Endothelial cell of umbilical vein (primary cell): ENCODE results near the gene CNEP1R1. TPM values are rescaled to one million over a fixed set of nuclear protein-coding genes. Genes with fewer than 3 reads are reported as not detected.
"Not testable (repeated sequence)": the region's sequence is repeated elsewhere in the genome, so short reads cannot be mapped to it uniquely, and the experiment has no call there.

ENCODE experiments used
- BruUV-seq: library from RNA; stranded (reverse); fragments of 400-500 nt; replicated peaks from 2 replicates; lab custom pipeline; 2021; lab: Mats Ljungman, UMichigan
- CTCF ChIA-PET: fragments of 300-600, 350-600 bp; sonication (Branson Sonifier 250); formaldehyde crosslinking; loops from one replicate; lab custom pipeline; 2021; ENCODE audit warnings: antibody characterized with exemption, inconsistent platforms; lab: Charles Lee
- POLR2A ChIA-PET: fragments of 300-600, 350-600 bp; sonication (Branson Sonifier 250); formaldehyde crosslinking; loops from one replicate; lab custom pipeline; 2021; ENCODE audit warnings: antibody characterized with exemption, inconsistent platforms; lab: Charles Lee
- DNase-seq: peaks from one replicate; pipeline ENCODE4 v3.0.0-alpha.2; 2011; ENCODE audit warnings: low read depth, low spot score
- FAIRE-seq: peaks from 2 replicates; lab custom pipeline; 2011; peaks lifted over from hg19 to GRCh38; lab: Jason Lieb, UNC
- H2AFZ ChIP-seq: 2 replicates; pipeline ENCODE4 v1.6.0; 2012; ENCODE audit warnings: low read depth, low read length, control low read depth, inconsistent platforms
- H3K27ac ChIP-seq: 2 replicates; pipeline ENCODE4 v1.5.1; 2011; ENCODE audit warnings: low read depth, mild to moderate bottlenecking, control low read depth, low read length, moderate library complexity; ENCODE audit not compliant: insufficient read depth
- H3K27me3 ChIP-seq, 2 experiments: 2 replicates each; pipeline versions ENCODE4 v1.6.0 to v1.6.1; 2011; ENCODE audit warnings: low read length in 2 of 2, mixed read lengths in 1 of 2; ENCODE audit not compliant: control insufficient read depth in 2 of 2, insufficient read depth in 2 of 2
- H3K36me3 ChIP-seq, 2 experiments: 2 replicates in 1 of 2; 3 replicates in 1 of 2; pipeline ENCODE4 v1.5.1; 2011; ENCODE audit warnings: low read length in 2 of 2, mild to moderate bottlenecking in 1 of 2, moderate library complexity in 1 of 2; ENCODE audit not compliant: control insufficient read depth in 2 of 2, insufficient read depth in 2 of 2; ENCODE audit errors: extremely low read depth in 1 of 2
- H3K4me1 ChIP-seq: 3 replicates; pipeline ENCODE4 v1.5.1; 2011; ENCODE audit warnings: mild to moderate bottlenecking, low read length; ENCODE audit not compliant: control insufficient read depth, insufficient read depth; ENCODE audit errors: extremely low read depth
- H3K4me2 ChIP-seq: 2 replicates; pipeline ENCODE4 v1.6.1; 2011; ENCODE audit warnings: low read length, control low read depth, mixed read lengths; ENCODE audit not compliant: insufficient read depth
- H3K4me3 ChIP-seq, 3 experiments: fragments of 200-600 bp in 1 of 3; sonication (generic), shearing (Covaris generic) in 1 of 3; replicated peaks in 1 of 3; 2 replicates each; pipeline ENCODE4 v1.5.1; 2011 to 2016; ENCODE audit warnings: control low read depth in 3 of 3, low read length in 3 of 3, mild to moderate bottlenecking in 2 of 3, inconsistent platforms in 1 of 3, low read depth in 1 of 3, moderate library complexity in 1 of 3; ENCODE audit not compliant: insufficient read depth in 1 of 3
- H3K79me2 ChIP-seq: 2 replicates; pipeline ENCODE4 v1.6.0; 2012; ENCODE audit warnings: low read length, inconsistent platforms; ENCODE audit not compliant: control insufficient read depth, insufficient read depth
- H3K9ac ChIP-seq: replicated peaks from 2 replicates; pipeline ENCODE3; 2011; ENCODE audit warnings: low read length, control low read depth; ENCODE audit not compliant: insufficient read depth; ENCODE audit errors: extremely low read depth
- H3K9me1 ChIP-seq: replicated peaks from 3 replicates; pipeline ENCODE4 v1.6.0; 2011; ENCODE audit warnings: mild to moderate bottlenecking, low read length; ENCODE audit not compliant: control insufficient read depth, insufficient read depth; ENCODE audit errors: extremely low read depth
- H3K9me3 ChIP-seq: replicated peaks from 2 replicates; pipeline ENCODE4 v1.5.1; 2012; ENCODE audit warnings: low read length, inconsistent platforms; ENCODE audit not compliant: control insufficient read depth, insufficient read depth
- H4K20me1 ChIP-seq: replicated peaks from 2 replicates; pipeline ENCODE3; 2011; ENCODE audit warnings: mild to moderate bottlenecking, low read length; ENCODE audit not compliant: control insufficient read depth, insufficient read depth; ENCODE audit errors: extremely low read depth
- CTCF ChIP-seq, 2 donors: IDR thresholded peaks; 1 replicate in 1 of 2; 2 replicates in 1 of 2; pipeline ENCODE4 v1.5.1; 2011; ENCODE audit warnings: low read length in 2 of 2, mild to moderate bottlenecking in 2 of 2, moderate library complexity in 2 of 2, control low read depth in 1 of 2, inconsistent platforms in 1 of 2, low read depth in 1 of 2; ENCODE audit not compliant: insufficient read depth in 1 of 2; ENCODE audit errors: extremely low read depth in 1 of 2
- EZH2 ChIP-seq: IDR thresholded peaks from 2 replicates; pipeline ENCODE4 v1.6.1; 2012; ENCODE audit warnings: borderline replicate concordance, low read depth, mild to moderate bottlenecking, moderate library complexity, low read length, inconsistent platforms; ENCODE audit not compliant: severe bottlenecking
- FOS ChIP-seq: IDR thresholded peaks from 2 replicates; pipeline ENCODE4 v1.6.1; 2011; ENCODE audit warnings: mild to moderate bottlenecking, low read length, moderate library complexity, borderline replicate concordance; ENCODE audit not compliant: insufficient read depth
- GATA2 ChIP-seq: IDR thresholded peaks from 2 replicates; pipeline ENCODE4 v1.7.0; 2011; ENCODE audit warnings: low read depth, mild to moderate bottlenecking, moderate library complexity, mixed read lengths, low read length; ENCODE audit not compliant: insufficient read length, insufficient read depth
- JUN ChIP-seq: IDR thresholded peaks from 2 replicates; pipeline ENCODE4 v1.6.1; 2011; ENCODE audit warnings: borderline replicate concordance, low read depth; ENCODE audit not compliant: insufficient read length, insufficient read depth
- MAX ChIP-seq: IDR thresholded peaks from 2 replicates; pipeline ENCODE4 v1.6.1; 2011; ENCODE audit not compliant: insufficient read depth, insufficient read length
- MYC ChIP-seq: IDR thresholded peaks from one replicate; pipeline ENCODE4 v1.6.1; 2011; ENCODE audit warnings: mild to moderate bottlenecking, low read depth, low read length
- POLR2A ChIP-seq: IDR thresholded peaks from 2 replicates; pipeline ENCODE4 v1.6.1; 2012; ENCODE audit warnings: low read depth, mild to moderate bottlenecking, control low read depth, low read length
- POLR2AphosphoS5 ChIP-seq: IDR thresholded peaks from 2 replicates; pipeline ENCODE4 v1.6.1; 2012; ENCODE audit warnings: low read depth, mild to moderate bottlenecking, control low read depth, low read length, moderate library complexity; ENCODE audit not compliant: insufficient read depth
- dilution Hi-C: fragments of 300-500 bp; cut with MboI; formaldehyde crosslinking; loops from one replicate; pipeline ENCODE4 v1.15.0; 2019; ENCODE audit warnings: low sequenced_read_pairs; ENCODE audit not compliant: extremely low pct_ligation_motif_present
- intact Hi-C: fragments of 100-400 bp; cut with micrococcal nuclease; formaldehyde crosslinking; loops from one replicate; pipeline ENCODE4 v1.10.0; 2022
- polyA plus RNA-seq, 4 experiments: library from polyadenylated mRNA; depleted of rRNA in 3 of 4; stranded (reverse) in 3 of 4; unstranded in 1 of 4; fragments of >200 nt; gene quantifications; 2 replicates each; pipeline versions ENCODE4 v1.2.1 to v1.2.3, GENCODE V29; 2011 to 2012; ENCODE audit warnings: missing spikeins in 1 of 4
- total RNA-seq: library from RNA; stranded (reverse); gene quantifications from 2 replicates; pipeline ENCODE4 v1.2.3, GENCODE V29; 2021

Gene CNEP1R1
- total and polyA plus RNA-seq, 2 donors (not counting 3 experiments of a cell fraction or from before 2014, with no cell fraction given), result 15.3 to 23.2 TPM

- no peaks in the 10 kb centered on the region for H3K9me1 ChIP-seq
- no peak overlapping the region for H3K27ac ChIP-seq
- no peak for FAIRE-seq
- BruUV-seq, result no TSS peak
- H3K4me1 ChIP-seq, result no peaks in the 10 kb centered on the region
- CTCF ChIA-PET, result interaction anchor here (1.1 to 2.2 kb wide), 3 partner anchors 10 to 35 kb away, joined by 3 to 10 read pairs (median 3); partner anchors contain the start of gene CNEP1R1
- H2AFZ ChIP-seq, result no peak overlapping the region
- no peaks in the 10 kb centered on the region for H3K27me3 ChIP-seq
- H3K9ac ChIP-seq, result no peak overlapping the region
- dilution Hi-C loops, result no loop called here
- no peak for TF ChIP-seq MYC
- TF ChIP-seq FOS, result no peak
- TF ChIP-seq JUN, result no peak
- no peak for TF ChIP-seq EZH2
- no peak for TF ChIP-seq POLR2A
- no peak for TF ChIP-seq CTCF (IDR thresholded peaks at IDR 0.05; ENCODE audit: extremely low read depth in 1 of 2, insufficient read depth in 1 of 2, low read depth in 1 of 2, low read length in 2 of 2)
- TF ChIP-seq MAX, result no peak
- TF ChIP-seq GATA2, result no peak
- no peak for TF ChIP-seq POLR2AphosphoS5
- no peak for DNase-seq
- no peaks in the 10 kb centered on the region for H3K79me2 ChIP-seq
- POLR2A ChIA-PET, result no interaction called here
- H3K4me2 ChIP-seq, result no peak overlapping the region
- no peak overlapping the region for H3K4me3 ChIP-seq
- no peaks in the 10 kb centered on the region for H4K20me1 ChIP-seq
- H3K9me3 ChIP-seq, result no peaks in the 10 kb centered on the region
- intact Hi-C loops, result no loop called here
- no peaks in the 10 kb centered on the region for H3K36me3 ChIP-seq
Observed at GRCh38 chr16:50012182-50012581, 12.8 kb upstream of the CNEP1R1 start.

- H4K20me1 ChIP-seq, FAIRE-seq, H3K4me2 ChIP-seq, intact Hi-C loops, H3K9me1 ChIP-seq, H3K27ac ChIP-seq, H2AFZ ChIP-seq, H3K9me3 ChIP-seq, BruUV-seq, H3K4me3 ChIP-seq, H3K79me2 ChIP-seq, H3K9ac ChIP-seq, DNase-seq, H3K27me3 ChIP-seq, H3K4me1 ChIP-seq, POLR2A ChIA-PET, H3K36me3 ChIP-seq, dilution Hi-C loops: not testable (repeated sequence)
- CTCF ChIA-PET, result interaction anchor here (0.7 to 1.3 kb wide), 2 partner anchors 11 to 218 kb away, joined by 3 to 4 read pairs; partner anchors contain the start of gene CNEP1R1
Observed at GRCh38 chr16:50014211-50014610, 10.8 kb upstream of the CNEP1R1 start.
